Heart left ventricle (tissue), 16 donors: ENCODE data around the gene IQCF2. TPM values are rescaled to one million over a fixed set of nuclear protein-coding genes. Genes with fewer than 3 reads are reported as not detected.

Experiments
- ATAC-seq, 4 donors: fragments of 200-7000 bp; cut with Tn5 transposase; one replicate each; pipeline ENCODE4 v1.9.1; 2020 to 2022; ENCODE audit warnings: moderate library complexity in 4 of 4, mild to moderate bottlenecking in 3 of 4, moderate number of reproducible peaks in 1 of 4
- DNase-seq, 5 donors: peaks; one replicate each; pipeline ENCODE4 v3.0.0-alpha.2; 2020
- H3K27ac ChIP-seq, 12 donors: fragments of 200-600 bp; sonication (generic) in 4 of 12; one replicate each; pipeline versions ENCODE4 v1.5.0 to v1.8.0; 2016 to 2022; ENCODE audit warnings: mild to moderate bottlenecking in 2 of 12
- H3K27me3 ChIP-seq, 9 donors: fragments of 200-600 bp; sonication (generic) in 2 of 9; one replicate each; pipeline versions ENCODE4 v1.5.1 to v1.8.0; 2016 to 2022; ENCODE audit warnings: mild to moderate bottlenecking in 3 of 9
- H3K36me3 ChIP-seq, 9 donors: fragments of 200-600 bp; sonication (generic) in 2 of 9; one replicate each; pipeline versions ENCODE4 v1.5.0 to v1.8.0; 2018 to 2022; ENCODE audit warnings: mild to moderate bottlenecking in 2 of 9
- H3K4me1 ChIP-seq, 12 donors: fragments of 200-600 bp; sonication (generic) in 4 of 12; one replicate each; pipeline versions ENCODE4 v1.5.0 to v1.8.0; 2016 to 2022; ENCODE audit warnings: mild to moderate bottlenecking in 3 of 12
- H3K4me3 ChIP-seq, 12 donors: fragments of 200-600 bp; sonication (generic) in 4 of 12; one replicate each; pipeline versions ENCODE4 v1.5.0 to v1.8.0; 2017 to 2022; ENCODE audit warnings: mild to moderate bottlenecking in 9 of 12, moderate library complexity in 4 of 12
- H3K9me3 ChIP-seq, 12 donors: fragments of 200-600 bp; sonication (generic) in 4 of 12; one replicate each; pipeline versions ENCODE4 v1.5.0 to v1.8.0; 2016 to 2022; ENCODE audit warnings: mild to moderate bottlenecking in 1 of 12
- CTCF ChIP-seq, 12 donors: fragments of 200-600 bp; sonication (generic) in 4 of 12; IDR thresholded peaks; one replicate each; pipeline versions ENCODE4 v1.5.0 to v1.8.0; 2018 to 2022; ENCODE audit warnings: antibody characterized with exemption in 12 of 12, mild to moderate bottlenecking in 5 of 12
- POLR2A ChIP-seq, 2 donors: fragments of 450-650 bp; IDR thresholded peaks; one replicate each; pipeline ENCODE4 v1.6.1; 2017; ENCODE audit warnings: antibody characterized with exemption in 2 of 2, mild to moderate bottlenecking in 2 of 2, moderate library complexity in 2 of 2
- WGBS, 4 donors: extraction: QIAGEN DNeasy Blood & Tissue Kit in 2 of 4; methylation state at CpG; one replicate each; pipeline versions ENCODE4 v1.1.5 to v1.1.7; 2013 to 2018; 5-methylcytosine and 5-hydroxymethylcytosine counted together
- intact Hi-C, 10 donors: fragments of 100-400 bp; cut with DNase I; formaldehyde crosslinking; loops; one replicate each; pipeline versions ENCODE4 v1.11.1 to v1.14.2; 2022
- polyA plus RNA-seq, 2 donors: library from polyadenylated mRNA; stranded (reverse); fragments of 200-250 nt; gene quantifications; one replicate each; pipeline ENCODE4 v1.2.3, GENCODE V29; 2013
- total RNA-seq, 9 donors: library from RNA; depleted of rRNA in 2 of 9; stranded (reverse); fragments of >200 nt in 2 of 9; fragmentation: NEBNext Ultra II Directional in 3 of 9; extraction: Animal tissue kit (Norgen Biotek cat#: 25700) in 3 of 9; gene quantifications; one replicate each; pipeline versions ENCODE4 v1.1.0 to v1.2.4, GENCODE V29; 2016 to 2023
- donor health status: ischemic (EF 13 %, LVEDD 7.1; RV severe dilation, severe dysfunction).
- donor health status: healthy with polysubstance abuse.
- donor health status: DM: no; HTN: yes; CAD: no.
- donor health status: DM: no; HTN: no; CAD: no.
- donor health status: ischemic (EF 25% LVEDD 6.9; RV normal size, moderate dysfunction).
- donor health status: ischemic (EF 25% LVEDD 5.7; RV mildly dilated, moderate dysfunction).
- donor health status: healthy.
- donor health status: DM: yes; HTN: yes; CAD: no.
- donor health status: ischemic (EF 35%, LVEDD 5.7; RV mildly dilated, moderate dysfunction).
- donor health status: nonischemic (EF 11% LVEDD 7.7; RV severe dilation, severe dysfunction).
- donor health status: DM: yes; HTN: yes; CAD: no.
- donor health status: PGD.
- donor health status: ischemic (EF 29% LVEDD 5.4; RV normal size, mild dysfunction).
- donor health status: nonischemic (EF 23%, LVEDD 6.1; RV moderate dilation, normal function).

The IQCF2 gene
- total and polyA plus RNA-seq, 11 donors, result not detected

GRCh38 chr3:51887620-51888019 lies 26.2 kb downstream of the IQCF2 start:
- intact Hi-C loops, result no loop called here
- Histone ChIP-seq H3K27me3 (peaks cover 0 to 11% (median 0%) of the 10 kb centered on the region in 9 donors), H3K9me3 (no peaks in the 10 kb centered on the region), H3K4me1 (no peaks in the 10 kb centered on the region), H3K27ac (no peak overlapping the region), H3K36me3 (no peaks in the 10 kb centered on the region), H3K4me3 (no peak overlapping the region)
- no peak for ATAC-seq
- WGBS, 4 donors, result 59 to 71% (median 64%) methylated on average over 2 of the region's 2 CpGs
- no peak for DNase-seq
- TF ChIP-seq CTCF (IDR thresholded peaks at IDR 0.05) (no peak), POLR2A (IDR thresholded peaks at IDR 0.05) (no peak)

- Histone ChIP-seq H3K36me3 (no peaks in the 10 kb centered on the region), H3K4me1 (no peaks in the 10 kb centered on the region), H3K27ac (no peak overlapping the region), H3K4me3 (no peak overlapping the region), H3K9me3 (no peaks in the 10 kb centered on the region), H3K27me3 (peaks cover 0 to 12% (median 0%) of the 10 kb centered on the region in 9 donors)
- TF ChIP-seq POLR2A (IDR thresholded peaks at IDR 0.05) (no peak), CTCF (IDR thresholded peaks at IDR 0.05) (no peak)
- 91 to 94% (median 93%) methylated on average over 12 of the region's 12 CpGs for WGBS, 4 donors
- ATAC-seq, result no peak
- no peak for DNase-seq
- intact Hi-C loops, result no loop called here
Observed at GRCh38 chr3:51888463-51889105, 27.2 kb downstream of the IQCF2 start.

GRCh38 chr3:51891242-51892039 lies 30.0 kb downstream of the IQCF2 start:
- 75 to 79% (median 76%) methylated on average over 7 of the region's 7 CpGs for WGBS, 4 donors
- TF ChIP-seq POLR2A (IDR thresholded peaks at IDR 0.05), result no peak
- TF ChIP-seq CTCF (IDR thresholded peaks at IDR 0.05), result no peak
- intact Hi-C loops, result no loop called here
- Histone ChIP-seq H3K9me3 (no peaks in the 10 kb centered on the region), H3K36me3 (no peaks in the 10 kb centered on the region), H3K4me3 (no peak overlapping the region), H3K27ac (no peak overlapping the region), H3K4me1 (no peaks in the 10 kb centered on the region), H3K27me3 (peaks cover 0 to 6% (median 0%) of the 10 kb centered on the region in 9 donors)
- no peak for DNase-seq
- no peak for ATAC-seq

GRCh38 chr3:51894391-51894790 lies 33.0 kb downstream of the IQCF2 start:
- Histone ChIP-seq H3K9me3 (no peaks in the 10 kb centered on the region), H3K4me1 (no peaks in the 10 kb centered on the region), H3K4me3 (no peak overlapping the region), H3K27me3 (peaks cover 0 to 6% (median 0%) of the 10 kb centered on the region in 9 donors), H3K27ac (no peak overlapping the region), H3K36me3 (no peaks in the 10 kb centered on the region)
- WGBS, 4 donors, result 75 to 98% (median 84%) methylated on average over 3 to 4 of the region's 4 CpGs
- no peak for TF ChIP-seq POLR2A (IDR thresholded peaks at IDR 0.05)
- TF ChIP-seq CTCF (IDR thresholded peaks at IDR 0.05), result no peak
- intact Hi-C loops, result no loop called here
- no peak for ATAC-seq
- no peak for DNase-seq
